Thoracic aorta (tissue), 2 donors: ENCODE data around the gene DNAH3. TPM values are rescaled to one million over a fixed set of nuclear protein-coding genes. Genes with fewer than 3 reads are reported as not detected.

Source experiments
- ATAC-seq: fragments of 150-250 bp; one replicate; pipeline ENCODE4 v1.8.0; 2017; ENCODE audit warnings: low read depth; ENCODE audit not compliant: insufficient number of reproducible peaks, low FRiP score
- DNase-seq: peaks from one replicate; pipeline ENCODE4 v3.0.0-alpha.2; 2020; ENCODE audit warnings: low spot score
- H3K27ac ChIP-seq, 2 donors: fragments of 200-600 bp; sonication (generic); 1 replicate in 1 of 2; 2 replicates in 1 of 2; pipeline ENCODE4 v1.5.1; 2016; ENCODE audit warnings: mild to moderate bottlenecking in 2 of 2, moderate library complexity in 2 of 2
- H3K27me3 ChIP-seq: fragments of 200-600 bp; sonication (generic); replicated peaks from 2 replicates; pipeline ENCODE4 v1.6.0; 2016; ENCODE audit warnings: mild to moderate bottlenecking; ENCODE audit not compliant: insufficient read depth
- H3K36me3 ChIP-seq: fragments of 200-600 bp; sonication (generic); one replicate; pipeline ENCODE4 v1.5.1; 2016
- H3K4me1 ChIP-seq, 2 donors: fragments of 200-600 bp; sonication (generic); 1 replicate in 1 of 2; 2 replicates in 1 of 2; pipeline versions ENCODE4 v1.5.1 to v1.6.0; 2016; ENCODE audit warnings: low read depth in 2 of 2, mild to moderate bottlenecking in 1 of 2; ENCODE audit not compliant: control insufficient read depth in 1 of 2
- H3K4me3 ChIP-seq: fragments of 200-600 bp; sonication (generic); 2 replicates; pipeline ENCODE4 v1.5.1; 2016; ENCODE audit warnings: mild to moderate bottlenecking
- H3K9me3 ChIP-seq: fragments of 200-600 bp; sonication (generic); 2 replicates; pipeline ENCODE4 v1.5.1; 2016
- total RNA-seq, 2 donors: library from RNA; depleted of rRNA; stranded (reverse); fragments of >200 nt; gene quantifications; one replicate each; pipeline versions ENCODE4 v1.1.0 to v1.2.3, GENCODE V29; 2016
- TF ChIP-seq, protein P1 (sequence below): fragments of 200-600 bp; sonication (generic); IDR thresholded peaks from one replicate; pipeline ENCODE4 v1.5.1; 2019; ENCODE audit warnings: antibody characterized with exemption

DNAH3 gene
- total RNA-seq, 2 donors from 2014 or later = not detected

DNA sequence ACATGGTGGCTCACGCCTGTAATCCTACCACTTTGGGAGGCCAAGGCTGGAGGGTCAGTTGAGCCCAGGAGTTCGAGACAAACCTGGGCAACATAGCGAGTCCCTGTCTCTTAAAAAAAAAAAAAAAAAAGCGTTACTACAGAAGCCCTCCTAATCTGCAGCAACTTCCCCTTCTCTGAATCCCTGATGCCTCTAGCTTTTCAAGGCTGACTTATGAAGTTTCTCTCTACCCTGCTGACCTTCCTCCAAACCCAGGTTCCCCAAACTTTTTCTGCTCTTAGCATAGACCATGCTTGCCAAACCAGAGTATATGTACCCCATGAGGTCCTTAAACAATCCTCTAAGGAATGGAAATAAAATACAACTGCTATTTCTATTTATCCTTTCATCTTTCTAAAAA lies 233.7 kb downstream of the DNAH3 start:
- ATAC-seq = no peak
- Histone ChIP-seq H3K36me3 (no peaks in the 10 kb centered on the region), H3K4me3 (no peak overlapping the region), H3K27ac (no peak overlapping the region), H3K9me3 (no peaks in the 10 kb centered on the region), H3K27me3 (no peaks in the 10 kb centered on the region), H3K4me1 (peaks cover 13 to 28% of the 10 kb centered on the region in 2 donors)
- DNase-seq = no peak
- TF ChIP-seq, protein P1, sequence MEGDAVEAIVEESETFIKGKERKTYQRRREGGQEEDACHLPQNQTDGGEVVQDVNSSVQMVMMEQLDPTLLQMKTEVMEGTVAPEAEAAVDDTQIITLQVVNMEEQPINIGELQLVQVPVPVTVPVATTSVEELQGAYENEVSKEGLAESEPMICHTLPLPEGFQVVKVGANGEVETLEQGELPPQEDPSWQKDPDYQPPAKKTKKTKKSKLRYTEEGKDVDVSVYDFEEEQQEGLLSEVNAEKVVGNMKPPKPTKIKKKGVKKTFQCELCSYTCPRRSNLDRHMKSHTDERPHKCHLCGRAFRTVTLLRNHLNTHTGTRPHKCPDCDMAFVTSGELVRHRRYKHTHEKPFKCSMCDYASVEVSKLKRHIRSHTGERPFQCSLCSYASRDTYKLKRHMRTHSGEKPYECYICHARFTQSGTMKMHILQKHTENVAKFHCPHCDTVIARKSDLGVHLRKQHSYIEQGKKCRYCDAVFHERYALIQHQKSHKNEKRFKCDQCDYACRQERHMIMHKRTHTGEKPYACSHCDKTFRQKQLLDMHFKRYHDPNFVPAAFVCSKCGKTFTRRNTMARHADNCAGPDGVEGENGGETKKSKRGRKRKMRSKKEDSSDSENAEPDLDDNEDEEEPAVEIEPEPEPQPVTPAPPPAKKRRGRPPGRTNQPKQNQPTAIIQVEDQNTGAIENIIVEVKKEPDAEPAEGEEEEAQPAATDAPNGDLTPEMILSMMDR = no peak

GRCh38 chr16:20916289-20916688 lies 234.4 kb downstream of the DNAH3 start:
- no peak overlapping the region for H3K27ac ChIP-seq
- TF ChIP-seq, protein P1 = no peak

DNA sequence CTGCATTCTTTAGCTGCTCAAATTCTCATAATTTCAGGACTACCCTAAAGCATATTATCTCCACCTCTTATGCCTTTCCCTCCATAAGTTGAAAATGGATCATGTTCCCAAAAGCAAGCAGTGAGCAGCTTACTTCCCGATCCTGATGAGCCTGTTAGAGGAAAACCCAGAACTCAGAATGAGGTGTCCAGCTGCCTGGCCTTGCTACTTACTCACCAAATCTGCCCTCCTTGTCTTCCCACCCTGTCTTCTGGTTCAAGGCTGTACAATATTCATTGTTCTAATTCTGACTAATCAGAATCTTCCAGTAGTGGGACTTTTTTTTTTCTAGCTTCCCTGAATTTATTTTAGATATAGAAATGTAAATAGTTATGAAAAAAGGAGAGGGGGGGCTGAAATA lies 239.3 kb downstream of the DNAH3 start:
- Histone ChIP-seq H3K27ac (peak overlapping the region; percentile 95 to 100), H3K36me3 (no peaks in the 10 kb centered on the region), H3K4me3 (peak overlapping the region; percentile 16), H3K4me1 (peaks cover 37 to 80% of the 10 kb centered on the region in 2 donors), H3K27me3 (no peaks in the 10 kb centered on the region), H3K9me3 (no peaks in the 10 kb centered on the region)
- DNase-seq = no peak
- no peak for ATAC-seq
- TF ChIP-seq, protein P1 = no peak

More at GRCh38 chr16:20916289-20916688, 234.4 kb downstream of the DNAH3 start:
- no peaks in the 10 kb centered on the region for H3K9me3 ChIP-seq
- no peaks in the 10 kb centered on the region for H3K27me3 ChIP-seq
- H3K4me1 ChIP-seq = peaks cover 19 to 35% of the 10 kb centered on the region in 2 donors
- no peak overlapping the region for H3K4me3 ChIP-seq
- no peaks in the 10 kb centered on the region for H3K36me3 ChIP-seq
- ATAC-seq (no peak), DNase-seq (no peak)

DNA sequence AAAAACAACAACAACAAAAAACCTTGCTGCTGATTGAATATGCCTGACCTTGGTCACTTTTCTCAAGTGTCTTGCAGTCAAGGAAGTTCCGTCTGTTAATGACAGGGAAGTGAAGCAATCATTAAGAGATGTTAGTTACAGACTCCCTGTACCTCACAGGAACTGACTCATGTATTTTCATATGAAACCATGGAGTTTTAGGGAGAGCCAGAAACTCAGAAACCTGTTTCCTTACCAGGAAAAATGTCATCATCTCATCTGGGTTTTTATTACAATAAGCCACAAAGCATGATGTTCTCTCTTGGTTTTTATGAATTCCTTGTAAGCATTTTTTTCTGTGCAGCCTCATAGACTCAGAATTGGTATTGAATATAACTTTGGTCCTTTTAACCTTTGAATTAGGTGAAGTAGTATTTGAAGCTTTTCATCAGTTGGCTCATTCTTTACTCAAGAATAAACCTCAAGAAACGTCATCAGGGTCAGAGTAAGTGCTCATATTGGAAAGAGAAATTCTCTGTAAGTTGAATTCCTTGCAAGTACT lies 239.8 kb downstream of the DNAH3 start:
- TF ChIP-seq, protein P1 = no peak
- Histone ChIP-seq H3K27ac (peak overlapping the region; percentile 95 to 100), H3K9me3 (no peaks in the 10 kb centered on the region), H3K27me3 (no peaks in the 10 kb centered on the region), H3K4me1 (peaks cover 41 to 85% of the 10 kb centered on the region in 2 donors), H3K36me3 (no peaks in the 10 kb centered on the region), H3K4me3 (peak overlapping the region; percentile 16)
- peak; percentile 61 for ATAC-seq
- no peak for DNase-seq

GRCh38 chr16:20906341-20907255 lies 244.0 kb downstream of the DNAH3 start:
- ATAC-seq (peak; percentile 45), DNase-seq (no peak)
- peaks cover 65 to 94% of the 10 kb centered on the region in 2 donors for H3K4me1 ChIP-seq
- no peaks in the 10 kb centered on the region for H3K36me3 ChIP-seq
- no peaks in the 10 kb centered on the region for H3K9me3 ChIP-seq
- TF ChIP-seq, protein P1 = no peak
- no peaks in the 10 kb centered on the region for H3K27me3 ChIP-seq
- H3K27ac ChIP-seq = peak overlapping the region; percentile 95 to 100
- H3K4me3 ChIP-seq = peak overlapping the region; percentile 42
